ENCODE results near the gene HOMER1. TPM values are rescaled to one million over a fixed set of nuclear protein-coding genes. Genes with fewer than 3 reads are reported as not detected.

The HOMER1 gene
- total RNA-seq, 4 donors from 2014 or later, result 23.5 to 51.0 (median 33.0) TPM

- Histone ChIP-seq H3K36me3 (no peaks in the 10 kb centered on the region), H3K4me3 (no peak overlapping the region), H3K27me3 (no peaks in the 10 kb centered on the region), H3K27ac (peak overlapping the region in 3 of 4 donors; percentile 8 to 25 (median 23)), H3K9me3 (no peaks in the 10 kb centered on the region), H3K4me1 (peaks cover 16 to 24% of the 10 kb centered on the region in 2 donors)
- TF ChIP-seq POLR2A (IDR thresholded peaks at IDR 0.05), result no peak
- TF ChIP-seq, protein P1, sequence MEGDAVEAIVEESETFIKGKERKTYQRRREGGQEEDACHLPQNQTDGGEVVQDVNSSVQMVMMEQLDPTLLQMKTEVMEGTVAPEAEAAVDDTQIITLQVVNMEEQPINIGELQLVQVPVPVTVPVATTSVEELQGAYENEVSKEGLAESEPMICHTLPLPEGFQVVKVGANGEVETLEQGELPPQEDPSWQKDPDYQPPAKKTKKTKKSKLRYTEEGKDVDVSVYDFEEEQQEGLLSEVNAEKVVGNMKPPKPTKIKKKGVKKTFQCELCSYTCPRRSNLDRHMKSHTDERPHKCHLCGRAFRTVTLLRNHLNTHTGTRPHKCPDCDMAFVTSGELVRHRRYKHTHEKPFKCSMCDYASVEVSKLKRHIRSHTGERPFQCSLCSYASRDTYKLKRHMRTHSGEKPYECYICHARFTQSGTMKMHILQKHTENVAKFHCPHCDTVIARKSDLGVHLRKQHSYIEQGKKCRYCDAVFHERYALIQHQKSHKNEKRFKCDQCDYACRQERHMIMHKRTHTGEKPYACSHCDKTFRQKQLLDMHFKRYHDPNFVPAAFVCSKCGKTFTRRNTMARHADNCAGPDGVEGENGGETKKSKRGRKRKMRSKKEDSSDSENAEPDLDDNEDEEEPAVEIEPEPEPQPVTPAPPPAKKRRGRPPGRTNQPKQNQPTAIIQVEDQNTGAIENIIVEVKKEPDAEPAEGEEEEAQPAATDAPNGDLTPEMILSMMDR (IDR thresholded peaks at IDR 0.05 in 4 of 5, conservative IDR thresholded peaks at IDR 0.05 in 1 of 5), result no peak
- in situ Hi-C loops (cut with MboI; ENCODE audit: low sequenced_read_pairs in 4 of 4) (loop anchor here in 1 of 4 donors (5.0 kb wide), 1 partner anchor 296 kb away; no protein-coding TSS in a partner anchor), intact Hi-C loops (cut with DNase I; ENCODE audit: low total_unique reads) (no loop called here)
- ATAC-seq (peak; percentile 78 to 87), DNase-seq (no peak)
Observed at GRCh38 chr5:79560771-79561524, 47.0 kb upstream of the HOMER1 start.

DNA sequence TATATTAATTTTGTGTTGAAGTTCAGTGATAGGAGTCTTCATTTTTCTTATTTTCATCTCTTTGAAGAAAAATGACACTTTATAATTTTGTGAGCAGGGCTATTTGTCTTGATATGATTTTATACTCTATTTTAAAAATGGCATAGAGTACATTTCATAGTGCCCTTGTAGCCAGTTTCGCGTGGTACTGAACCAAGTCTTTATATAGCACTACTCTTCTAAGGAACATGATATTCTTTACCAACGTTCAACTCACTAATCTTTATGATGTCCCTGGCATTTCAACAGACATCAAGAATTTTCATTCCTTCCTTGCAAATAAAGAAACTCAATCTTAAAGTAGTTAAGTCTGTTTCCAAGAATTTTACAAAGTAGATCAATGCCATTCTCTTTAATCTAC lies 41.5 kb upstream of the HOMER1 start:
- Histone ChIP-seq H3K36me3 (no peaks in the 10 kb centered on the region), H3K4me1 (peaks cover 5 to 19% of the 10 kb centered on the region in 2 donors), H3K9me3 (no peaks in the 10 kb centered on the region), H3K4me3 (no peak overlapping the region), H3K27me3 (no peaks in the 10 kb centered on the region), H3K27ac (peak overlapping the region; percentile 30 to 73 (median 38))
- in situ Hi-C loops (cut with MboI; ENCODE audit: low sequenced_read_pairs in 4 of 4) (no loop called here), intact Hi-C loops (cut with DNase I; ENCODE audit: low total_unique reads) (no loop called here)
- ATAC-seq (peak; percentile 76 to 83), DNase-seq (no peak)
- TF ChIP-seq, protein P1 (IDR thresholded peaks at IDR 0.05 in 4 of 5, conservative IDR thresholded peaks at IDR 0.05 in 1 of 5), result no peak
- no peak for TF ChIP-seq POLR2A (IDR thresholded peaks at IDR 0.05)

DNA sequence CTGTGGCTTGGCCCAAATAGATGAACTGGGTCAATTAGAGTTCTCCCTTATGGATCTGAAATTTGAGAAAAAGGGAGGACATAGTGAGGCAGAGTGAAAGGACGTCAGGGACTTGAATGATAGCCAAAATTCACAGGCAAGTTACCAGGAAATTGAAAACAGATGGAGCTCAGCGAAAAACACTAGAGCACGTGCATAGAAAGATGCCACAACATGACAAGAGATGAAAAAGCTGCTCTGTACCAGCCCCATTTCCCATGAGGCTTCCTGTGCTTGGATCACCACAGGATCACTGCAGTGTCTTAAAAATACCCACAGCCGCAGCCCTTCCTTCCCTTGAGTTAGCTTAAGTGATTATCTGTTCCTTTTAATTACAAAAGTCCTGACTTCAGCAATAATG lies 39.0 kb upstream of the HOMER1 start:
- no peak for DNase-seq
- no peak for TF ChIP-seq POLR2A (IDR thresholded peaks at IDR 0.05)
- TF ChIP-seq, protein P1 (IDR thresholded peaks at IDR 0.05 in 4 of 5, conservative IDR thresholded peaks at IDR 0.05 in 1 of 5), result no peak
- H3K9me3 ChIP-seq, result no peaks in the 10 kb centered on the region

DNA sequence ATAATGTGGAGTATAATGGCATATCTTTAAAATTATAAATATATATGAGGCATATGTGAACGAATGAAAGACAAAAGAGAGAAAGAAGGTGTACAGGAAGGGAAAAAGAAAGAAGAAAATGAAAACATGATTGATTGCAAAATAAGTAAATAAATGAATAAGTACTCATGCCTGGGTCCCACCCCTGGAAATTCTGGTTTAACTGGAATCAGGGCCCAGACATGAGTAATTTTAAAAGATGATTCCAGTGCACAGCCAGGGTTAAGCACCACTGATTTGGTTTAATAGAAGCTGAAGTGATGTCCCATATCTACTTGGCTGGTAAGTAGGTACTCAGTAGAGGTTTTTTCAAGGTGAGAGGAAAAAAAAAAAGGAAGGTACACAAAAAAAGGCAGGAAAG lies 34.0 kb upstream of the HOMER1 start:
- intact Hi-C loops (cut with DNase I; ENCODE audit: low total_unique reads) (no loop called here), in situ Hi-C loops (cut with MboI; ENCODE audit: low sequenced_read_pairs in 4 of 4) (no loop called here)
- no peak for DNase-seq
- ATAC-seq, result no peak
- Histone ChIP-seq H3K4me1 (peaks cover 26 to 30% of the 10 kb centered on the region in 2 donors), H3K4me3 (peak overlapping the region in 3 of 4 donors; percentile 6 to 44 (median 6)), H3K9me3 (no peaks in the 10 kb centered on the region), H3K36me3 (no peaks in the 10 kb centered on the region), H3K27ac (peak overlapping the region; percentile 80 to 83 (median 80)), H3K27me3 (no peaks in the 10 kb centered on the region)
- TF ChIP-seq, protein P1 (IDR thresholded peaks at IDR 0.05 in 4 of 5, conservative IDR thresholded peaks at IDR 0.05 in 1 of 5), result no peak
- TF ChIP-seq POLR2A (IDR thresholded peaks at IDR 0.05), result no peak

More for the DNA sequence above, 39.0 kb upstream of the HOMER1 start:
- no peak for ATAC-seq
- Histone ChIP-seq H3K27ac (peak overlapping the region in 3 of 4 donors; percentile 16 to 28 (median 24)), H3K4me3 (no peak overlapping the region), H3K4me1 (peaks cover 14 to 25% of the 10 kb centered on the region in 2 donors), H3K27me3 (no peaks in the 10 kb centered on the region), H3K36me3 (no peaks in the 10 kb centered on the region)
- intact Hi-C loops (cut with DNase I; ENCODE audit: low total_unique reads) (no loop called here), in situ Hi-C loops (cut with MboI; ENCODE audit: low sequenced_read_pairs in 4 of 4) (no loop called here)

Data from gastrocnemius medialis (tissue), 4 donors.